HG03442 (cell line): Measurements from ENCODE around the gene TMEM255A.
A peak's percentile ranks its signal among the peaks of the same experiment; 100 is the strongest.

Source experiments
- ATAC-seq: cut with Tn5 transposase; IDR thresholded peaks from one replicate; pipeline ENCODE4 v1.9.1; 2021; ENCODE audit warnings: mild to moderate bottlenecking, moderate library complexity; ENCODE audit not compliant: unreplicated experiment

The TMEM255A gene

GRCh38 chrX:120271218-120271617 is 40.0 kb downstream of the TMEM255A start:
- ATAC-seq, result no peak

- ATAC-seq, result no peak
Observed at GRCh38 chrX:120270567-120270966, 40.7 kb downstream of the TMEM255A start.

- ATAC-seq, result no peak
Observed at GRCh38 chrX:120269373-120270035, 41.8 kb downstream of the TMEM255A start.

- ATAC-seq, result no peak
Observed at GRCh38 chrX:120264341-120264740, 46.9 kb downstream of the TMEM255A start.

GRCh38 chrX:120262859-120263708 is 48.2 kb downstream of the TMEM255A start:
- ATAC-seq, result no peak

- no peak for ATAC-seq
Observed at GRCh38 chrX:120260369-120260768, 50.9 kb downstream of the TMEM255A start.

- ATAC-seq, result no peak
Observed at GRCh38 chrX:120253784-120254183, 57.5 kb downstream of the TMEM255A start.

- ATAC-seq, result no peak
Observed at GRCh38 chrX:120251471-120252011, 59.7 kb downstream of the TMEM255A start.

- peak; percentile 97 for ATAC-seq
Observed at GRCh38 chrX:120250522-120251271, 60.6 kb downstream of the TMEM255A start, which contains the start of gene ZBTB33. TSS of gene ZBTB33 (plus strand) at chrX:120250812. CDS start at chrX:120253416, 2,604 bp downstream.

GRCh38 chrX:120244735-120245498 is 66.3 kb downstream of the TMEM255A start:
- peak; percentile 78 for ATAC-seq

GRCh38 chrX:120244395-120244734 is 66.9 kb downstream of the TMEM255A start:
- ATAC-seq, result no peak

GRCh38 chrX:120242813-120243212 is 68.4 kb downstream of the TMEM255A start:
- no peak for ATAC-seq

- no peak for ATAC-seq
Observed at GRCh38 chrX:120238933-120239332, 72.3 kb downstream of the TMEM255A start.

- no peak for ATAC-seq
Observed at GRCh38 chrX:120236687-120237479, 74.4 kb downstream of the TMEM255A start.

- ATAC-seq, result no peak
Observed at GRCh38 chrX:120235284-120235683, 76.0 kb downstream of the TMEM255A start.

GRCh38 chrX:120228187-120228908 is 82.9 kb downstream of the TMEM255A start:
- no peak for ATAC-seq

- no peak for ATAC-seq
Observed at GRCh38 chrX:120224388-120224787, 86.9 kb downstream of the TMEM255A start.

- no peak for ATAC-seq
Observed at GRCh38 chrX:120223374-120223773, 87.9 kb downstream of the TMEM255A start.
